GM12878 (cell line): ENCODE results near the gene BTBD9. TPM values are rescaled to one million over a fixed set of nuclear protein-coding genes. Genes with fewer than 3 reads are reported as not detected.

ENCODE experiments used
- ATAC-seq: fragments of 200-7000 bp; cut with Tn5 transposase; 3 replicates; pipeline ENCODE4 v1.9.1; 2020; ENCODE audit warnings: mild to moderate bottlenecking, moderate library complexity
- BruUV-seq: library from RNA; stranded (reverse); fragments of 400-500 nt; replicated peaks from 2 replicates; lab custom pipeline; 2021; lab: Mats Ljungman, UMichigan
- CTCF ChIA-PET: fragments of 300-600 bp; sonication (Branson Sonifier 250); formaldehyde crosslinking; extraction: SDS; loops from one replicate; lab custom pipeline; 2021; ENCODE audit warnings: inconsistent platforms; lab: Yijun Ruan, JAX
- POLR2A ChIA-PET: fragments of 350-600 bp; formaldehyde crosslinking; extraction: SDS; loops from one replicate; lab custom pipeline; 2021; ENCODE audit warnings: inconsistent platforms; lab: Charles Lee
- RAD21 ChIA-PET: fragments of 300-600 bp; sonication (Branson Sonifier 250); formaldehyde crosslinking; loops from one replicate; lab custom pipeline; 2023; ENCODE audit warnings: antibody characterized with exemption; ENCODE audit not compliant: unreplicated experiment; lab: Charles Lee
- SMC1A ChIA-PET: fragments of 300-600 bp; sonication (Branson Sonifier 250); formaldehyde crosslinking; loops from one replicate; lab custom pipeline; 2023; ENCODE audit not compliant: unreplicated experiment, uncharacterized antibody; lab: Charles Lee
- DNase-seq: peaks from one replicate; pipeline ENCODE4 v3.0.0-alpha.2; 2011; ENCODE audit warnings: low read depth, low spot score
- FAIRE-seq: peaks from 3 replicates; lab custom pipeline; 2011; peaks lifted over from hg19 to GRCh38; lab: Jason Lieb, UNC
- H2AFZ ChIP-seq: 2 replicates; pipeline ENCODE4 v1.6.0; 2011; ENCODE audit warnings: low read depth, low read length, control low read depth; ENCODE audit not compliant: control insufficient read depth
- H3K27ac ChIP-seq: 2 replicates; pipeline ENCODE4 v1.5.1; 2011; ENCODE audit warnings: control low read depth; ENCODE audit not compliant: control insufficient read depth, insufficient read depth
- H3K27me3 ChIP-seq, 2 experiments: replicated peaks in 1 of 2; 2 replicates each; pipeline versions ENCODE4 v1.6.0 to v1.6.1; 2011; ENCODE audit warnings: low read length in 1 of 2; ENCODE audit not compliant: control insufficient read depth in 2 of 2, insufficient read depth in 2 of 2
- H3K36me3 ChIP-seq, 2 experiments: 2 replicates each; pipeline ENCODE4 v1.5.1; 2011; ENCODE audit warnings: low read length in 1 of 2; ENCODE audit not compliant: control insufficient read depth in 2 of 2, insufficient read depth in 2 of 2
- H3K4me1 ChIP-seq: 2 replicates; pipeline ENCODE4 v1.6.1; 2011; ENCODE audit warnings: mild to moderate bottlenecking, low read length, moderate library complexity, mixed read lengths; ENCODE audit not compliant: control insufficient read depth, insufficient read depth
- H3K4me2 ChIP-seq: 2 replicates; pipeline ENCODE4 v1.6.0; 2011; ENCODE audit warnings: control low read depth; ENCODE audit not compliant: control insufficient read depth, insufficient read depth
- H3K4me3 ChIP-seq: fragments of 200-600 bp; sonication (generic); 2 replicates; pipeline ENCODE4 v1.5.1; 2016
- H3K79me2 ChIP-seq: 2 replicates; pipeline ENCODE4 v1.6.0; 2011; ENCODE audit warnings: low read length; ENCODE audit not compliant: control insufficient read depth, insufficient read depth
- H3K9ac ChIP-seq: 2 replicates; pipeline ENCODE4 v1.8.0; 2011; ENCODE audit warnings: low read length, control low read depth, mixed read lengths; ENCODE audit not compliant: control insufficient read depth, insufficient read depth
- H3K9me3 ChIP-seq: replicated peaks from 3 replicates; pipeline ENCODE4 v1.5.1; 2011; ENCODE audit warnings: mild to moderate bottlenecking, low read length; ENCODE audit not compliant: control insufficient read depth, insufficient read depth
- H4K20me1 ChIP-seq: 2 replicates; pipeline ENCODE4 v1.6.0; 2011; ENCODE audit not compliant: control insufficient read depth, insufficient read depth
- BACH1 ChIP-seq: fragments of 450-650 bp; IDR thresholded peaks from 2 replicates; pipeline ENCODE4 v1.6.1; 2017; ENCODE audit warnings: mild to moderate bottlenecking, borderline replicate concordance
- BHLHE40 ChIP-seq, 2 experiments: fragments of 450-650 bp in 1 of 2; IDR thresholded peaks; 2 replicates each; pipeline ENCODE4 v1.6.1; 2011 to 2017; ENCODE audit warnings: low read depth in 2 of 2, borderline replicate concordance in 1 of 2, improper control_type of control experiment in 1 of 2, low read length in 1 of 2, mild to moderate bottlenecking in 1 of 2
- DPF2 ChIP-seq: fragments of 450-650 bp; IDR thresholded peaks from 2 replicates; pipeline ENCODE4 v1.6.1; 2017; ENCODE audit warnings: mild to moderate bottlenecking
- E2F8 ChIP-seq: fragments of 450-650 bp; IDR thresholded peaks from 2 replicates; pipeline ENCODE4 v1.6.1; 2018; ENCODE audit warnings: mild to moderate bottlenecking, low read depth, moderate library complexity; ENCODE audit not compliant: partially characterized antibody
- HSF1 ChIP-seq: fragments of 150-350 bp; IDR thresholded peaks from 2 replicates; pipeline ENCODE4 v1.6.1; 2014; ENCODE audit warnings: mild to moderate bottlenecking, low read depth, low read length
- MXI1 ChIP-seq: fragments of 150-350 bp; IDR thresholded peaks from 2 replicates; pipeline ENCODE4 v1.6.1; 2011; ENCODE audit warnings: low read depth, mild to moderate bottlenecking, inconsistent platforms, low read length, improper control_type of control experiment
- MYB ChIP-seq: fragments of 150-350 bp; IDR thresholded peaks from 2 replicates; pipeline ENCODE4 v1.6.1; 2014; ENCODE audit warnings: mild to moderate bottlenecking, low read depth, low read length, borderline replicate concordance
- NFIC ChIP-seq: IDR thresholded peaks from 2 replicates; pipeline ENCODE4 v1.6.1; 2012; ENCODE audit warnings: low read depth, mild to moderate bottlenecking, inconsistent platforms, low read length, moderate library complexity
- NR2C1 ChIP-seq: fragments of 450-650 bp; IDR thresholded peaks from 2 replicates; pipeline ENCODE4 v1.6.1; 2017; ENCODE audit warnings: antibody characterized with exemption, mild to moderate bottlenecking, moderate library complexity
- NRF1 ChIP-seq: conservative IDR thresholded peaks from 2 replicates; pipeline ENCODE4 v1.6.1; 2011; ENCODE audit warnings: mild to moderate bottlenecking, low read depth, low read length, improper control_type of control experiment
- RB1 ChIP-seq: fragments of 450-650 bp; formaldehyde crosslinking; IDR thresholded peaks from 2 replicates; pipeline ENCODE4 v1.6.1; 2017; ENCODE audit warnings: mild to moderate bottlenecking, borderline replicate concordance
- RCOR1 ChIP-seq: conservative IDR thresholded peaks from 2 replicates; pipeline ENCODE4 v1.6.1; 2012; ENCODE audit warnings: low read depth, low read length, improper control_type of control experiment
- RFX5 ChIP-seq: IDR thresholded peaks from 2 replicates; pipeline ENCODE4 v1.6.1; 2011; ENCODE audit warnings: low read depth, low read length, improper control_type of control experiment
- WGBS: methylation state at CpG from one replicate; pipeline ENCODE4 v1.1.6; 2016; ENCODE audit warnings: low lambda C conversion rate; ENCODE audit not compliant: insufficient replicate concordance, insufficient coverage; ENCODE audit errors: missing lambda C conversion rate; 5-methylcytosine and 5-hydroxymethylcytosine counted together
- in situ Hi-C: fragments of 300-500 bp; cut with MboI; formaldehyde crosslinking; loops from 9 replicates; pipeline ENCODE4 v1.14.3; 2018; ENCODE audit warnings: mixed read lengths
- intact Hi-C: fragments of 100-400 bp; cut with micrococcal nuclease; formaldehyde crosslinking; loops from one replicate; pipeline ENCODE4 v1.14.2; 2022; ENCODE audit not compliant: unreplicated experiment
- polyA plus RNA-seq, 11 experiments: library from polyadenylated mRNA; depleted of rRNA in 4 of 11; unstranded in 6 of 11; stranded (reverse) in 5 of 11; fragments of >200 nt; fragmentation: Nextera tagmentation in 4 of 11; fragmentation: Illumina TruSeq in 1 of 11; extraction: Ambion mirVana in 4 of 11; extraction: Trizol in 1 of 11; gene quantifications; 1 replicate in 1 of 11; 2 replicates in 10 of 11; pipeline versions ENCODE4 v1.2.1 to v1.2.3, GENCODE V29; 2011 to 2016; ENCODE audit warnings: inconsistent platforms in 2 of 11, missing spikeins in 2 of 11, low read depth in 1 of 11
- total RNA-seq, 4 experiments: library from RNA; depleted of rRNA in 3 of 4; stranded (reverse); fragments of >200 nt in 3 of 4; fragmentation: Illumina TruSeq in 1 of 4; extraction: Trizol in 1 of 4; gene quantifications; 2 replicates each; pipeline versions ENCODE4 v1.2.1 to v1.2.3, GENCODE V29; 2013 to 2021
- TF ChIP-seq, protein P1 (sequence below): IDR thresholded peaks from 2 replicates; pipeline ENCODE4 v1.6.1; 2012; ENCODE audit warnings: mild to moderate bottlenecking, low read depth, low read length

Gene BTBD9
- total and polyA plus RNA-seq, 10 of the 15 experiments (the other 5 are each of a cell fraction or from before 2014, with no cell fraction given) = 0.22 to 8.6 (median 4.6) TPM

- intact Hi-C loops = loop anchor here (10.0 kb wide), 1 partner anchor 318 kb away; no protein-coding TSS in a partner anchor
- Histone ChIP-seq H3K27ac (no peak overlapping the region), H3K27me3 (no peaks in the 10 kb centered on the region), H3K4me1 (no peaks in the 10 kb centered on the region), H3K4me2 (no peak overlapping the region), H3K79me2 (no peaks in the 10 kb centered on the region), H3K36me3 (no peaks in the 10 kb centered on the region; a peak in 1 of 4 replicates), H2AFZ (no peak overlapping the region), H4K20me1 (no peaks in the 10 kb centered on the region), H3K9me3 (no peaks in the 10 kb centered on the region), H3K4me3 (no peak overlapping the region), H3K9ac (no peak overlapping the region)
- CTCF ChIA-PET = interaction anchor here (0.6 to 1.5 kb wide), 2 partner anchors 317 to 337 kb away, joined by 3 to 4 read pairs; no protein-coding TSS in a partner anchor
- in situ Hi-C loops = no loop called here
- no peak for DNase-seq
- no peak for FAIRE-seq
- 86% methylated on average over 30 of the region's 32 CpGs for WGBS
- POLR2A ChIA-PET = interaction anchor here (0.5 kb wide), 1 partner anchor 488 kb away, joined by 4 read pairs; no protein-coding TSS in a partner anchor
- SMC1A ChIA-PET = no interaction called here
- no peak for ATAC-seq
- RAD21 ChIA-PET = interaction anchor here (1.5 kb wide), 1 partner anchor 317 kb away, joined by 4 read pairs; no protein-coding TSS in a partner anchor
- BruUV-seq = no TSS peak
- TF ChIP-seq, protein P1, sequence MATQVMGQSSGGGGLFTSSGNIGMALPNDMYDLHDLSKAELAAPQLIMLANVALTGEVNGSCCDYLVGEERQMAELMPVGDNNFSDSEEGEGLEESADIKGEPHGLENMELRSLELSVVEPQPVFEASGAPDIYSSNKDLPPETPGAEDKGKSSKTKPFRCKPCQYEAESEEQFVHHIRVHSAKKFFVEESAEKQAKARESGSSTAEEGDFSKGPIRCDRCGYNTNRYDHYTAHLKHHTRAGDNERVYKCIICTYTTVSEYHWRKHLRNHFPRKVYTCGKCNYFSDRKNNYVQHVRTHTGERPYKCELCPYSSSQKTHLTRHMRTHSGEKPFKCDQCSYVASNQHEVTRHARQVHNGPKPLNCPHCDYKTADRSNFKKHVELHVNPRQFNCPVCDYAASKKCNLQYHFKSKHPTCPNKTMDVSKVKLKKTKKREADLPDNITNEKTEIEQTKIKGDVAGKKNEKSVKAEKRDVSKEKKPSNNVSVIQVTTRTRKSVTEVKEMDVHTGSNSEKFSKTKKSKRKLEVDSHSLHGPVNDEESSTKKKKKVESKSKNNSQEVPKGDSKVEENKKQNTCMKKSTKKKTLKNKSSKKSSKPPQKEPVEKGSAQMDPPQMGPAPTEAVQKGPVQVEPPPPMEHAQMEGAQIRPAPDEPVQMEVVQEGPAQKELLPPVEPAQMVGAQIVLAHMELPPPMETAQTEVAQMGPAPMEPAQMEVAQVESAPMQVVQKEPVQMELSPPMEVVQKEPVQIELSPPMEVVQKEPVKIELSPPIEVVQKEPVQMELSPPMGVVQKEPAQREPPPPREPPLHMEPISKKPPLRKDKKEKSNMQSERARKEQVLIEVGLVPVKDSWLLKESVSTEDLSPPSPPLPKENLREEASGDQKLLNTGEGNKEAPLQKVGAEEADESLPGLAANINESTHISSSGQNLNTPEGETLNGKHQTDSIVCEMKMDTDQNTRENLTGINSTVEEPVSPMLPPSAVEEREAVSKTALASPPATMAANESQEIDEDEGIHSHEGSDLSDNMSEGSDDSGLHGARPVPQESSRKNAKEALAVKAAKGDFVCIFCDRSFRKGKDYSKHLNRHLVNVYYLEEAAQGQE = no peak
- TF ChIP-seq MYB (no peak), RB1 (no peak), NRF1 (no peak), DPF2 (no peak), NFIC (no peak), E2F8 (no peak), RCOR1 (no peak), HSF1 (no peak), BACH1 (no peak), RFX5 (no peak), BHLHE40 (IDR thresholded peaks at IDR 0.05; ENCODE audit: borderline replicate concordance in 1 of 2, low read depth in 2 of 2, low read length in 1 of 2) (no peak), MXI1 (no peak), NR2C1 (no peak)
These were observed 462.7 kb downstream of the BTBD9 start for GRCh38 chr6:38176797-38177751.
